HG03354 (cell line): ENCODE results near the gene CPLANE1.
"Not testable (repeated sequence)": the region's sequence is repeated elsewhere in the genome, so short reads cannot be mapped to it uniquely, and the experiment has no call there.

Experiments used
- ATAC-seq: cut with Tn5 transposase; IDR thresholded peaks from one replicate; pipeline ENCODE4 v1.9.1; 2021; ENCODE audit warnings: mild to moderate bottlenecking; ENCODE audit not compliant: unreplicated experiment, poor library complexity, severe bottlenecking

The CPLANE1 gene

DNA sequence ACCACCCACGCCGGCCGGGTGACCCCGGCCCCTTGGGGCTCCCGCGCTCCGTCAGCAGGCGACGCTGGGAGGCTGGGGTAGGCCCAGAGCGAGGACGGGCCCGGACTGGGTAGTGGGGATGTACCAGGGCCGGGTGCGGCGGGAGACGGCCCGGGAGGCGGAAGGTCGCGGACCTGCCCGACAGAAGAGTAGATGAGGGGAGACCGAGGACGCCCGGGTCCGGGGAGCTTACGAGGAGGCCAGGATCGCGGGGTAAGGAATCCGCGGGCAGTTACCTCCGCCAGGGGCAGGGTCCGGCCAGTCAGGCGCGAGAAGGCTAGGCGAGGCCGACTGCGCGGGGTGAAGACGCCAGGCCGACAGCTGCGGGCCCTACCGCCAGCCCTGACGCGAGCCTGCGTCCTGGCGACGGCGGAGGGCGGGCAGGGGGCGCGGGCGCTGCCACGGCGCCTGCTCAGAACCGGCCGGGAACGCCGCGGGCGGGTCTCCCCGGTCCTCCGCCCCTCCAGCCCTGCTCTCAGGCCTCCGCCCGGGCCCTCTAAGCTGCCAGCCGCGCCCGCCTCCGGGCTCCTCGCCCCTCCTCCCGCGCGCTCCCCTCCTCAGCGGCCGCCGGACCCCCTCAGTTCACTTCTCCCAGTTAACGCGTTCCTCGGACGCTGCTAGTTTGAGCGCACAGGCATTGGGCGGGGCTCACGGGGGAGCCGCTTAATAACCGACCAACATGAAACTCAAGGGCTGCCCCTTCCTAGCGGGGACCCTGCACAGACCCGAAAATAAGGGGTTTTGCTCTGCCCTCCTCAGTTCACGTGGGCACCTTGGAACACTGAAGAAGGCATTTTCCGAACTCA, at the start of gene CPLANE1:
Gene CPLANE1 (minus strand): TSS at position 407 of the 845 bp plus-strand sequence. CDS start 1,678 bp downstream, outside the sequence.
- ATAC-seq = peak; percentile 84

DNA sequence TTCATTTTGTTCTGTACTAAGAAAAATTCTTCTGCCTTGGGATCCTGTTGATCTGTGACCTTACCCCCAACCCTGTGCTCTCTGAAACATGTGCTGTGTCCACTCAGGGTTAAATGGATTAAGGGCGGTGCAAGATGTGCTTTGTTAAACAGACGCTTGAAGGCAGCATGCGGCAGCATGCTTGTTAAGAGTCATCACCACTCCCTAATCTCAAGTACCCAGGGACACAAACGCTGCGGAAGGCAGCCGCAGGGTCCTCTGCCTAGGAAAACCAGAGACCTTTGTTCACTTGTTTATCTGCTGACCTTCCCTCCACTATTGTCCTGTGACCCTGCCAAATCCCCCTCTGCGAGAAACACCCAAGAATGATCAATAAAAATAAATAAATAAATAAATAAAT, 47.1 kb upstream of the CPLANE1 start:
- not testable (repeated sequence) for ATAC-seq

DNA sequence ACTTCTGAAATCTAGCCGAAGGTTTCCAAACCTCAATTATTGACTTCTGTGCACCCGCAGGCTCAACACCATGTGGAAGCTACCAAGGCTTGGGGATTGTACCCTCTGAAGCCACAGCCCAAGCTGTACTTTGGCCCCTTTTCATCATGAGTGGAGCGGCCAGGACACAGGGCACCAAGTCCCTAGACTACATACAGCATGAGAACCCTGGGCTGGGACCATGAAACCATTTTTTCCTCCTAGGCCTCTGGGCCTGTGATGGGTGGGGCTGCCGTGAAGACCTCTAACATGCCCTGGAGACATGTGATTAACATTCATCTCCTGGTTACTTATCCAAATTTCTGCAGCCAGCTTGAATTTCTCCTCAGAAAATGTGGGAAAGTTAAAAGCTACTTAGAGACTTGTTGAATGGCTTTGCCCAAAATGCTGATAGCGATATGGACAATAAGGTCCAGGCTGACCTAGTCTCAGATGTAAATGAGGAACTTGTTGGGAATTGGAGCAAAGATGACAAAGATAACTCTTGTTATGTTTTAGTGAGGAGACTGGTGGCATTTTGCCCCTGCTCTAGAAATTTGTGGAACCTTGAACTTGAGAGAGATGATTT, 34.1 kb upstream of the CPLANE1 start:
- no peak for ATAC-seq

DNA sequence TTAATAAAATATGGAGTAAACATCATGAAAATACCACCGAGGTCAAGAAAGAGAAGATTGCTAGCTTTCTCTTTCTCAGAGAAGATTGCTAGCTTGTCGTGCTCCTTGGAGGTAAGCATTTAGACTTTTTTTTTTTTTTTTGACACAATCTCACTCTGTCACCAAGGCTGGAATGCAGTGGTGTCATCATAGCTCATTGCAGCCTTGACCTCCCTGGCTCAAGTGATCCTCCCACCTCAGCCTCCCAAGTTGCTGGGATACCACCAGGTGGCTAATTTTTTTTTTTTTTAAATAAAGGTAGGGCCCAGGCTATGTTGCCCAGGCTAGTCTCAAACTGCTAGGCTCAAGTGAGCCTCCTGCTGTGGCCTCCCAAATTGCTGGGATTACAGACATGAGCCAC, 26.3 kb upstream of the CPLANE1 start:
- no peak for ATAC-seq

DNA sequence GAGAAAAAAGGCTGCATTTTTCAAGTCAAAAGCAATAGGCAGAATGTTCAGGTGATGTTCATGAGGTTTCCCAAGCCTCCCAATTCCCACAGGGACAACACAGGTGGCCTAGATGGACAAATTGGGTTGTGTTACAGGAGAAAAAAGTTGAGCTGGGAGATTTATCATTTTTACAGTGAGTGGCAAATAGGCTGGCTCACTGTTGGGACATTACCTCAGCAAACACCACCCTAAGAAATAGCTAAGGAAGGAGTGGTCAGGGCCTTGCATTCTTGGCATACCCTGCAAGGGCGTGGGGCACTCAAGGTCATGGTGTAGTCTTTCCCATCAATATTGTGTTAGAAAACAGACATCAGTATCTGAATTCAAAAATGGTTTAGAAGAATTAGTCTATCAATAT, 23.3 kb upstream of the CPLANE1 start:
- ATAC-seq = no peak

DNA sequence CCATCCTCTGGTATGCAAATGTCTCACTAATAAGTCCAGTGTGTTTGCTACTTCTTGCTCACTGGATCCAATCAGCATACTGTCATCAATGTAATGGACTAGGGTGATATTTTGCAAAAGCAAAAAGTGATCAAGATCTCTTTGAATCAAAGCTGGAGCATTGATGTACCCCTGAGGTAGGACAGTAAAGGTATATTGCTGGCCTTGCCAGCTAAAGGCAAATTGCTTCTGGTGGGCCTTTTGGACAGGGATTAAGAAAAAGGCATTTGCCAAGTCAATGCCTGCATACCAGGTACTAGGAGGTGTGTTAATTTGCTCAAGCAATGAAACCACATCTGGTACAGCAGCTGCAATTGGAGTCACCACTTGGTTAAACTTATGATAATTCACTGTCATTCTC, 18.9 kb upstream of the CPLANE1 start:
- not testable (repeated sequence) for ATAC-seq

DNA sequence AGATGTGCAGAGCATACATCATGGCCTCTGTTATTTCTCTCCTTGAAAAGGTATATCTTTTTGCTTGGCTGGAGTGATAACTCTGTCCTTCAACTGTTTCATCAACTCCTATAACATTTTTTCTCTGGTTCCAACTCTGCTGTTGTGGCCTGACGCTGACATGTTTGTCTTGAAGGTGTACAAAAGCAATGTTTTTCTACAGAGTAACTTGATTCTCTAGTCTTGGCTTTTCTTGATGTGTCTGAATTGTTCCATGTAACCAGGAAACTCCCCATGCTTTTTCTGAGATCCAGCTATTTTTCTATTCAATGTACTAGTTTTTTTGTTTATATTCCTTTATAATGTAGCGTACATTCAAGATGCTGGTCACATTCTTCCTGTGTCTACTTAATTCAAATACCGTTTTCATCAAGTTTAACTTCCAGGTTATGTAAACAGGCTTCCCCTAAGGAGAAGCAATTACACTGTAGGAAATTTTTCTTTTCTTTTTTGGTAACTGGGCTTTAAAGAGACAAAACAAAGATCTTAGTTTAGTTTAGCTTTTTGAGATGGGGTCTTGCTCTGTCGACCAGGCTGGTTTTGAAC, 6.7 kb upstream of the CPLANE1 start:
- no peak for ATAC-seq

DNA sequence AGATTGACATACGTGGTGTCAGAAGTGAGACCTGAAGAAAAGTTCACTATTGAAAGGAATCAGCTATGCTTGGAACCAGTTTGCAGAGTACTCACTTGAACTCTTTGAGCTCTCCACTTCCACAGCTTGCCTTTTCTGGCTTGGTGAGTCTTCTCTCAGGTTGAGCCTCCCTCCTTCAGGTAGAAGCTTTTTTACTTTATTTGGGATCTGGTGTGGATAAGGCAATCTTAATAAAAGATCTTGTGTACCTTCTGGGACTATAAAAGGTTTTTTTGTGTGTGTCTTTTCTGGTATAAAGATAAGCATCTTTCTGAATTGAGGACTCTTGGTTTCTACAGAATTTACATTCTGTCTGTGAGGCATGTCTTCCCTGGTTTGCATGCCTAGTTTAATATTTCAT, 5.4 kb upstream of the CPLANE1 start:
- no peak for ATAC-seq

DNA sequence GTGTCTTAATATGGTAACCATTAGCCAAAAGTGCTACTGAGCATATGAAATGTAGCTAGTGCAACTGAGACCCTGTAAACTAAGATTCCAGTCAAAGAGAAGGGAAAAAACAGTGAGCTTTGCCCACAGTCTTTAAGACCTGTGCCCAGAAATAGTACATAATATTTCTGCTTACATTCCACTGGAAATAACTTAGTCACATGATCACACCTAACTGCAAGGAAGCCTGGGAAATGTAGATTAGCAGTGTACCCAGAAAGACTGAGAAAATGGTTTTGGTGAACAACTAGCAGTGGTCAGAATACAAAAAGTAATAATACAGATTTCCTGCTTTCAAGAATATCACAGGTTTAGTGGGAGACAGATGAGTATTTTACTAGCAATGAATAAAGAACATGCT, 2.5 kb upstream of the CPLANE1 start:
- no peak for ATAC-seq

DNA sequence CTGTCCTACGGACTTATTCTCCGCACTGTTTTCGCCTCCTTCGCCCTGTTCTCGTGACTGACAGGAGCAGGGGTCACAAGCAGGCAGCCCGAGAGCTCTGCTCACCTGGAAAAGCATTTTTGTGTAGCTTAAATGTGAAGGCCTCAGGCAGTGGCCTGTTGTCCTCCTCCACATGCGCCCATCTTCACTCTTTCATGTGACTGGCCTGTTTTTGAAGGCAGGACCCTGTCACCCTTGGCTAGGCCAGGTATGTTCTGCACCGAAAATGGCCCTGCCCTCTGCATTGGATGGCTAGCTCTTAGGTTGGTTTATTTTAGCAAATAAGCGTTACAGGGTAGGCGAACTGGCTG, 614 bp upstream of the CPLANE1 start:
- ATAC-seq = peak; percentile 0

DNA sequence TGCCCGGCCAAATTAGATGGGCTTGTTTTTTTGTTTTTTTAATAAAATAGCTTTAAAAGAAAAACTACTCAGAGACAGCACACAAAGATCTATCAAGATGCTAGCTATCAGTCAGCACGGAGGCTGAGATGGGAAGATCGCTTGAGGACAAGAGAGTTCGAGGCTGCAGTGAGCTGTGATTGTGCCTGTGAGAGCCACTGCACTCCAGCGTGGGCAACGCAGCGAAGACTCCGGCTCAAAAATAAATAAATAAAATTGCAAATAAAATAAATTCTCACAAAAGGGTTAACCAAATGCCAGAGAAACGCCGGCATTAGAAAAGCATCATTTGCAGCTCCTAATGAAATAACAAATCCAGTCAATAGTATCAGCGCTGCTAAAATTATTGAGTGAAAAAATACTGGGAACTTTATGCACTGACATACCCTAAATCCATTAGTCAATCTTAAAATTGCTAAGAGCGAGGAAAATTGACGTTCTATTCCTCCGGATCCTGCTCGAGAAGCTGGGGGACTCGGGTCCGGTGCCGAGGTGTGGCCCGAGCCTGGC, 681 bp downstream of the CPLANE1 start:
- no peak for ATAC-seq

DNA sequence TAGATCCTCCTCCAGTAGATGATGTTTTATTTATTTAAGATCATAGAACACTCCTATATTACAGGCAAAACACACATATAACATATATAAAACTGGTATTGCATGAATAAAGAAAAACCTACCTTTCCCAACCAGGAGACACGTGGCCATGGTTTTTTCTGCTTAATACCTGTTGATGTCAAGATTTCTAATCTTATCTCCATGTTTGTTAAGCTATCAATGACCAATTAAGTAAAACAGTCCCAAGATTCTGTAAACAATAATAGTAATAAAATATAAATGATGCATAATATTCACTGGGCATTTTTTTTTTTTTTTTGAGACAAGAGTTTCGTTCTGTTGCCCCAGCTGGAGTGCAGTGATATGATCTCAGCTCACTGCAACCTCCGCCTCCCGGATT, 1.7 kb downstream of the CPLANE1 start:
- ATAC-seq = no peak

DNA sequence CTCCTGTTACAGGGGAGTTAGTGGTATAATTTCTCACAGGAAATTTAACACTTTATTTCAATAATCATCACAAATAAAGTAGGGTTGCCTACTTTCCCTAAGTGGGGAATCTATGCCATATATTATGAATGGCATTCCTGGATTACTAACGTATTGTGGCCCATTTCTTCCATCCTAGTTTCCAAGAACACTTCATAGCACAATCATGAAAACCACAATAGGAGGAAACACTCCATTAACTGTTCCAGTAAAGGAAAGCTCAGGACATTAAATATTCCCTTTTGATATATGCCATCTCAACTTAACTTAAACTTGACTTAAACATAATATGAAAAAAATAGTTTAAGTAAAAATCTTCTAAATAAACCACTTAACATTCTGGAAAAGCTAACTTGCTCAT, 2.1 kb downstream of the CPLANE1 start:
- ATAC-seq = no peak

DNA sequence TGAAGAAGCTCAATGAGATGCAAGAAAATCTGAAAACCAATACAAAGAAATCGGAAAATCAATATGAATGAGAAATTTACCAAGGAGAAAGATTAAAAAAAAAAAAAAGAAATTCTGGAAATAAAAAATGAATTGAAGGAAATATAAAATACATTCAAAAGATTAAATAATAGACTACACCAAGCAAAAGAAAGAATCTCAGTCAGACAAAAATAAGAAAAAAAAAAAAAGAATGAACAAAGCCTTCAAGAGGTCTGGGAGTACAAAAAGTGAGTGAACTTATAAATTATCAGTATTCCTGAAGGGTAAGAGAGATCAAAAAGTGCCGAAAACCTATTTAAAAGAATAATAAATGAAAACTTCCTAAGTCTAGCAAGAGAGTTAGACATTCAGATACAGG, 14.9 kb downstream of the CPLANE1 start:
- no peak for ATAC-seq

DNA sequence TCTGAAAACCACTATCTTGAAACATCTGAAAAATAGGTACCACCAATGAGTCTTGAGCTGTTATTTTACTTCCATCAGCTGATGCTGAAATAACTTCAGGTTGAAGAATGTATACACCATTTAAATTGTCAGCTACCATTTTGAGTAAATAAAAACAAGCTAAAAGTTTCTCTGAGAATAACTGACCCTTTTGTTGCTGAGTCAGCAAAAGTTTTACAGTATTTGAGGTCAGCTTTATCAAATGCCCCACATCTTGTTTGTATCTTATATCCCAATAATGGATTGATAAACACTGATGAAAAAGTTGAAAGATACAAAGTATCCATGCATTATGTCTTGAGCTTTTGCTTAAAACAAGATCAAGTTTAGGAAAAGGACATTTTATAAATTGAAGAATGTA, 22.8 kb downstream of the CPLANE1 start:
- no peak for ATAC-seq

DNA sequence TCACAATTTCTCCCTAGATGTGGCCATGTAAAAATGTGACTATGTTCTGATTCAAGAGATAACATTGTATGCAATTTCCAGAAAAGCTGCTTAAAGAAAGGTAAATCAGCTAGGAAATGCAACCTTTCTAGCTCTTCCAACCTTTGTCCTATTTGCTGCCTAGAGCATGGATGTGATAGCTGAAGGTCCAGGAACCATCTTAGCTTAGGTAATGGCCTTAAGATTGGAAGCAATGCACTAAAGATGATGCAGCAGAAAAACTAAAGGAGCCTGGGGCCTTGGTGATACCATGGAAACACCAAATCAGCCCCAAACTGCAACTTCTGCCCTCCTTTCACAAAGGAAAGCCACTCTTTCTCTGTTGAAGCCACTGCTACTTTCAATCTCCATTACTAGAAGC, 27.0 kb downstream of the CPLANE1 start:
- ATAC-seq = no peak

DNA sequence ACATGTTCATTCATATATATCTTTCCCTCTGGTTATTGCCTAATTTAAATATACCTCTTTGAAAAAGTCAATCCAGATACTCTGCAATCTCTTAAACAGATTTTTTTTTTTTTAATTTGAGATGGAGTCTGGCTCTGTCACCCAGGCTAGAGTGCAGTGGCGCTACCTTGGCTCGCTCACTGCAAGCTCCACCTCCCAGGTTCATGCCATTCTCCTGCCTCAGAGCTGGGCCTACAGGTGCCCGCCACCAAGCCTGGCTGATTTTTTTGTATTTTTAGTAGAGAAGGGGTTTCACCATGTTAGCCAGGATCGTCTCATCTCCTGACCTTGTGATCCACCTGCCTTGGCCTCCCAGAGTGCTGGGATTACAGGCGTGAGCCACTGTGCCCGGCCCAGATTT, 28.8 kb downstream of the CPLANE1 start:
- ATAC-seq = not testable (repeated sequence)

DNA sequence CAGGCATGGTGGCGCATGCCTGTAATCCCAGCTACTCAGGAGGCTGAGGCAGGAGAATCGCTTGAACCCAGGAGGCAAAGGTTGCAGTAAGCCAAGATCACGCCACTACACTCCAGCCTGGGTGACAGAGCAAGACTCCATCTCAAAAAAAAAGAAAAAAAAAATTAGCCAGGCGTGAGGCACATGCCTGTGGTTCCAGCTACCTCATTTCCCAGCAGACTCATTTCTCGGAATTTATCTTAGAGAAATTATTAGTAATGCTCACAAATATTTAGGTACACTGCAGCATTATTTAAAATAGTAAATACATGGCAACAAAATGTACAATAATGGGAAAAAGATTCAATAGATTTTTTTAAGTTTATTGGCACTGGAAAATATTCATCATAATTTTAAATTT, 29.8 kb downstream of the CPLANE1 start:
- not testable (repeated sequence) for ATAC-seq

DNA sequence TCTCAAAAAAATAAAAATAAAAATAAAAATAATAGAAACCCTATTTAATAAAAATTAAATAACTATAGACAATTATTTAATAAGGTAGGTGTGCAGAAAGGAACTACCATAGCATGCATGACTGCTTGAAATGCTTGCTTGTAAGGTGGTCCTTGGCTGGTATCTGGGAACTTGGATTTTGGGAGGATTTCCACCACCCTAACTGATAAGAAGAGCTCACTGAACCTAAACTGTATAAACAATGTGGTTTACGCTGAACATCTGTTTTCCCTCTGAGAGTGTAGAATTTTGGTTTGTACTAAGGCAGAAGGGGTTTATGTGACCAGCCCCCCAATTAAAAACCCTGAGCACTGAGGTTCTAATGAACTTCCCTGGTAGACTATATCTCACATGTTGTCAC, 31.2 kb downstream of the CPLANE1 start:
- ATAC-seq = no peak

DNA sequence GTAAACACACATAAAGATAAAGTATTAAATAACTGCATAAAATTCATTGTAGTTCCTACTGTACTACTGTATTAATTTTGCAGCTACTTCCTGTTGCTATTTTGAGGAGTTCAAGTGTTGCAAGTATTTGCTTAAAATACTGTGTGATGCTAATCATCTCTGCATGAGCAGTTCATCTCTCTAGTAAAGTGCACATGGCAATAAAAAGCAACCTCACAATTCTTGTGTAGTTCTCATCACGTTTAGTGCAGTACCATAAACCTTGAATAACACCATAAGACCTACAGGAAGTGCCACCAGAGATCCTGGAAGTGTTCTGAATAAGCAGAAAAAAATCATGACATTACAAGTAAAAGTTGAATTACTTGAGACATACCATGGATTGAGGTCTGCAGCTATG, 34.6 kb downstream of the CPLANE1 start:
- ATAC-seq = no peak

DNA sequence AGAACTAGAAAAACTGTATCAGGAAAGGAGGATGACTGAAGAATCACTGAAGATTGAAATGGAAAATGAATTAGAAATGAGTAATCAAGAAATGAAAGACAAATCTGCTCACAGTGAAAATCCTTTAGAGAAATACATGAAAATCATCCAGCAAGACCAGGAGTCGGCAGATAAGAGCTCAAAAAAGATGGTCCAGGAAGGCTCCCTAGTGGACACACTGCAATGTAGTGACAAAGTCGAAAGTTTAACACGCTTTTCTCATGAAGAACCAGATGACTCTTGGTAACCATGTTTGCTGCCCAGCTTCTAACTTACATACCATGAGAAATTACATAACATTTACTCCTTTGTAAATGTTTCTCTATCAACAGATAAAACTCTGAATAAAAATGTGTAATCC, 37.1 kb downstream of the CPLANE1 start:
- no peak for ATAC-seq
